ENCODE results near the gene GRK6.

- no peak for TF ChIP-seq POLR2AphosphoS5 (IDR thresholded peaks at IDR 0.05; ENCODE audit: low read depth, low read length)
- TF ChIP-seq, protein P1, sequence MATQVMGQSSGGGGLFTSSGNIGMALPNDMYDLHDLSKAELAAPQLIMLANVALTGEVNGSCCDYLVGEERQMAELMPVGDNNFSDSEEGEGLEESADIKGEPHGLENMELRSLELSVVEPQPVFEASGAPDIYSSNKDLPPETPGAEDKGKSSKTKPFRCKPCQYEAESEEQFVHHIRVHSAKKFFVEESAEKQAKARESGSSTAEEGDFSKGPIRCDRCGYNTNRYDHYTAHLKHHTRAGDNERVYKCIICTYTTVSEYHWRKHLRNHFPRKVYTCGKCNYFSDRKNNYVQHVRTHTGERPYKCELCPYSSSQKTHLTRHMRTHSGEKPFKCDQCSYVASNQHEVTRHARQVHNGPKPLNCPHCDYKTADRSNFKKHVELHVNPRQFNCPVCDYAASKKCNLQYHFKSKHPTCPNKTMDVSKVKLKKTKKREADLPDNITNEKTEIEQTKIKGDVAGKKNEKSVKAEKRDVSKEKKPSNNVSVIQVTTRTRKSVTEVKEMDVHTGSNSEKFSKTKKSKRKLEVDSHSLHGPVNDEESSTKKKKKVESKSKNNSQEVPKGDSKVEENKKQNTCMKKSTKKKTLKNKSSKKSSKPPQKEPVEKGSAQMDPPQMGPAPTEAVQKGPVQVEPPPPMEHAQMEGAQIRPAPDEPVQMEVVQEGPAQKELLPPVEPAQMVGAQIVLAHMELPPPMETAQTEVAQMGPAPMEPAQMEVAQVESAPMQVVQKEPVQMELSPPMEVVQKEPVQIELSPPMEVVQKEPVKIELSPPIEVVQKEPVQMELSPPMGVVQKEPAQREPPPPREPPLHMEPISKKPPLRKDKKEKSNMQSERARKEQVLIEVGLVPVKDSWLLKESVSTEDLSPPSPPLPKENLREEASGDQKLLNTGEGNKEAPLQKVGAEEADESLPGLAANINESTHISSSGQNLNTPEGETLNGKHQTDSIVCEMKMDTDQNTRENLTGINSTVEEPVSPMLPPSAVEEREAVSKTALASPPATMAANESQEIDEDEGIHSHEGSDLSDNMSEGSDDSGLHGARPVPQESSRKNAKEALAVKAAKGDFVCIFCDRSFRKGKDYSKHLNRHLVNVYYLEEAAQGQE (IDR thresholded peaks at IDR 0.05; ENCODE audit: insufficient read depth in 1 of 2, low read depth in 2 of 2, low read length in 2 of 2), result no peak
Measured at GRCh38 chr5:177450667-177451424, 24.4 kb downstream of the GRK6 start.
